HG03342 (cell line): ENCODE results near the gene IFIT1.
"Not testable (repeated sequence)": the region's sequence is repeated elsewhere in the genome, so short reads cannot be mapped to it uniquely, and the experiment has no call there.

Source experiments
- ATAC-seq: cut with Tn5 transposase; IDR thresholded peaks from one replicate; pipeline ENCODE4 v1.9.1; 2021; ENCODE audit warnings: mild to moderate bottlenecking, moderate library complexity; ENCODE audit not compliant: unreplicated experiment

Gene IFIT1

DNA sequence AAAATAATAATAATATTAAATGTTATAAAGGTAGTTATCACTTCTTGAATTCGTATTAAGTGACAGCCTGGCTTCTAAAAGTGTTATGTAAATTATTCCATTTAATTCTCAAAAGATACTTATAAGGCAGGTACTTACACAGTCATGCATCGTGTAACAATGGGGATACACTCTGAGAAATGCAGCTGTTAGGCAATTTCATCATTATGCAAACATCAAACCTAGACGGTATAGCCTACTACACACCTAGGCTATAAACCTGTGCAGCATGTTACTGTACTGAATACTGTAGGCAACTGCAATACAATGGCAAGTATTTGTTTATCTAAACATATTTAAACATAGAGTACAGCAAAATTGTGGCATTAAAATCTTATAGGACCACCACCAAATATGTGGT is 1.5 kb downstream of the IFIT1 start:
- no peak for ATAC-seq

GRCh38 chr10:89395141-89395540 is 2.7 kb downstream of the IFIT1 start:
- ATAC-seq, result no peak

- no peak for ATAC-seq
Observed at GRCh38 chr10:89398003-89398749, 5.8 kb downstream of the IFIT1 start.

DNA sequence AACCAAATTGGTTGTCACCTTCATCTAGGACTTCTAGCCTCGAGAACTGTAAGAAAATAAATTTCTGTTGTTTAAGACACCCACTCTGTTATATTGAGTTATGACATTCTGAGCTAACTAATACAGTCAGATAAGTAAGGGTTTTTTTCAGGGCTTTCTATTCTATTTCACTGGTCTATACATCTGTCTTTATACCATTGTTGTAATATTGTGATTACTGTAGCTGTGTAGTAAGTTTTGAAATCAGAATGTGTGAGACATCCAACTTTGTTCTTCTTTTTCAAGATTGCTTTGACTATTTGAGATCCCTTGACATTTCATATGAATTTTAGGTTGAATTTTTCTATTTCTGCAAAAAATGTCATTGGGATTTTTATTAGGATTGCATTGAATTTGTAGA is 7.5 kb downstream of the IFIT1 start:
- no peak for ATAC-seq

DNA sequence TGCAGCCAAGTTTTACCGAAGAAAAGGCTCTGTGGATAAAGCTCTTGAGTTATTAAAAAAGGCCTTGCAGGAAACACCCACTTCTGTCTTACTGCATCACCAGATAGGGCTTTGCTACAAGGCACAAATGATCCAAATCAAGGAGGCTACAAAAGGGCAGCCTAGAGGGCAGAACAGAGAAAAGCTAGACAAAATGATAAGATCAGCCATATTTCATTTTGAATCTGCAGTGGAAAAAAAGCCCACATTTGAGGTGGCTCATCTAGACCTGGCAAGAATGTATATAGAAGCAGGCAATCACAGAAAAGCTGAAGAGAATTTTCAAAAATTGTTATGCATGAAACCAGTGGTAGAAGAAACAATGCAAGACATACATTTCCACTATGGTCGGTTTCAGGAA is 10.6 kb downstream of the IFIT1 start:
- no peak for ATAC-seq

DNA sequence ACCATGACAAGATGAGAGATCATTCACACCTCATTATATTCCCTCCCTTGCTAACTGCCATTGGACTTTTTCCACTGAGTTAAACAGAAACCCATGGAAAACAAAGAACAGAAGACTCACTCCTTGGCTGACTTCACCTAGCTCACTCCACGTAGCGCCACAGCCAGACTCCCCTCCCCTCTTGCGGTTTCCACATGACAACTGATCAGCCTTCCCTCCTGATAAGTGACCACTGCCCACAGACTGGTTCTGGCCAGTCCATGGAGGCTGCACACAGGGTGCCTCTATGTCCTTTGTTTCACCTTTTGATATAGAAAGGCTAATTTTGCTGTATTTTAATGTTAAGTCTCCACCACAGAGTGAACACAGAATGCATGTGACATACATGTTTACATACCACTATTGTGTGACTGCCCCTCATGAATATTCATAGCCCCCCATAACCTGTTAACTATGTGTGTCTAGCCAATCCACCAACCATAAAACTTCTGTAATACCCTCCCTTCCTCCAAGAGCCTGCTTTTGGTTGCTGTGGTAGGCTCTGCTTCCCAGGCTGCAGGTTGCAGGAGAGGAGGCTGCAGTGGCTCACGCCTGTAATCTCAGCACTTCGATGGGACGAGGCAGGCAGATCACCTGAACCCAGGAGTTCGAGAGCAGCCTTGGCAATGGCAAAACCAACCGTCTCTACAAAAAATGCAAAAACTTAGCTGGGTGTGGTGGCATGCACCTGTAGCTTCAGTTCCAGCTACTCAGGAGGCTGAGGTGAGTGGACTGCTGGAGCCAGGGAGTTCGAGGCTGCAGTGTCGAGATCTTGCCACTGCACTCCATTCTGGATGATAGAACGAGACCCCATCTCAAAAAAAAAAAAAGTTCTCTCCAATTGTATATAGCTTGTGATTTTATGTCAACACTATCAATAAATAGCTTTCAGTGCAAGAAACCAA is 12.0 kb downstream of the IFIT1 start:
- ATAC-seq, result no peak

DNA sequence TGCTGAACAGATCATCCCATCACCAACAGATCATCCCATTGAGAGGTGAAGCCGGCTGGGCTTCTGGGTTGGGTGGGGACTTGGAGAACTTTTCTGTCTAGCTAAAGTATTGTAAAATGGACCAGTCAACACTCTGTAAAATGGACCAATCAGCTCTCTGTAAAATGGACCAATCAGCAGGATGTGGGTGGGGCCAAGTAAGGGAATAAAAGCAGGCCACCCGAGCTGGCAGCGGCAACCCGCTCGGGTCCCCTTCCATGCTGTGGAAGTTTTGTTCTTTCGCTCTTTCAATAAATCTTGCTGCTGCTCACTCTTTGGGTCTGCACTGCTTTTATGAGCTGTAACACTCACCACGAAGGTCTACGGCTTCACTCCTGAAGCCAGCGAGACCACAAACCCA is 13.8 kb downstream of the IFIT1 start:
- not testable (repeated sequence) for ATAC-seq

- ATAC-seq, result not testable (repeated sequence)
Observed at GRCh38 chr10:89407792-89408191, 15.4 kb downstream of the IFIT1 start.

DNA sequence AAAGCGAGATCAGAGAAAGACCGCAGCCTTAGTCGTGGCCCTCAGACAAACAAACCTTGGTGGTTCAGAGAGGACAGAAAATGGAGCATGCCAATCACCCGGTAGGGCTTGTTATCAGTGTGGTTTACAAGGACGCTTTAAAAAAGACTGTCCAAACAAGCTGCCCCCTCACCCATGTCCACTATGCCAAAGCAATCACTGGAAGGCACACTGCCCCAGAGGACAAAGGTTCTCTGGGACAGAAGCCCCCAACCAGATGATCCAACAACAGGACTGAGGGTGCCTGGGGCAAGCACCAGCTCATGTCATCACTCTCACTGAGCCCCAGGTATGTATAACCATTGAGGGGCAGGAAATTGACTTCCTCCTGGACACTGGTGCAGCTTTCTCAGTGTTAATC is 16.9 kb downstream of the IFIT1 start:
- not testable (repeated sequence) for ATAC-seq

- not testable (repeated sequence) for ATAC-seq
Observed at GRCh38 chr10:89410551-89410950, 18.1 kb downstream of the IFIT1 start.

GRCh38 chr10:89411135-89411534 is 18.7 kb downstream of the IFIT1 start:
- not testable (repeated sequence) for ATAC-seq

DNA sequence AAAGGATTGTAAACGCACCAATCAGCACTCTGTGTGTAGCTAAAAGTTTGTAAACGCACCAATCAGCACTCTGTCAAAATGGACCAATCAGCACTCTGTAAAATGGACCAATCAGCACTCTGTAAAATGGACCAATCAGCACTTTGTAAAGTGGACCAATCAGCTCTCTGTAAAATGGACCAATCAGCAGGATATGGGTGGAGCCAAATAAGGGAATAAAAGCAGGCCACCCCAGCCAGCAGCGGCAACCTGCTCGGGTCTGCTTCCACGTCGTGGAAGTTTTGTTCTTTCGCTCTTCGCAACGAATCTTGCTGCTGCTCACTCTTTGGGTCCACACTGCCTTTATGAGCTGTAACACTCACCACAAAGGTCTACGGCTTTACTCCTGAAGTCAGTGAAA is 19.9 kb downstream of the IFIT1 start:
- not testable (repeated sequence) for ATAC-seq

DNA sequence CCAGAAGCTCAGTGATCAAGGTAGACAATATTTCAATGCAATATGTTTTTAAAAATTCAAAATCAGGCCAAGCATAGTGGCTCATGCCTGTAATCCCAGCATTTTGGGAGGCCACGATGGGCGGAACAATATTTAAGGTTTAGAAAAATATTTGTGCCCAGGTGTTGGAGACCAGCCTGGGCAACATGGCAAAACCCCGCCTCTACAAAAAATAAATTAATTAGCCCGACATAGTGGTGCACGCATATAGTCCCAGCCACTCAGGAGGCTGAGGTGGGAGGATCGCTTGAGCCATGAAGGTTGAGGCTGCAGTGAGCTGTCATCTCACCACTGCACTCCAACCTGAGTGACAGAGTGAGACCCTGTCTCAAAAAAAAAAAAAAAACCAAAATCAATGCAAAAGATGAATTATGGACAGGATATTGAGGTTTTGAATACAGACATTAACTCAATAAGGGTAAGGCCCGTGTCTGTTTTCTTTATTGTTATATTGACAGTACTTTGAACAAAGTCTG is 21.0 kb downstream of the IFIT1 start:
- no peak for ATAC-seq

- peak; percentile 80 for ATAC-seq
Observed at GRCh38 chr10:89414146-89414878, 21.9 kb downstream of the IFIT1 start, which contains the start of gene IFIT5. TSS of gene IFIT5 (plus strand) at chr10:89414568. CDS start at chr10:89414799, 231 bp downstream.

DNA sequence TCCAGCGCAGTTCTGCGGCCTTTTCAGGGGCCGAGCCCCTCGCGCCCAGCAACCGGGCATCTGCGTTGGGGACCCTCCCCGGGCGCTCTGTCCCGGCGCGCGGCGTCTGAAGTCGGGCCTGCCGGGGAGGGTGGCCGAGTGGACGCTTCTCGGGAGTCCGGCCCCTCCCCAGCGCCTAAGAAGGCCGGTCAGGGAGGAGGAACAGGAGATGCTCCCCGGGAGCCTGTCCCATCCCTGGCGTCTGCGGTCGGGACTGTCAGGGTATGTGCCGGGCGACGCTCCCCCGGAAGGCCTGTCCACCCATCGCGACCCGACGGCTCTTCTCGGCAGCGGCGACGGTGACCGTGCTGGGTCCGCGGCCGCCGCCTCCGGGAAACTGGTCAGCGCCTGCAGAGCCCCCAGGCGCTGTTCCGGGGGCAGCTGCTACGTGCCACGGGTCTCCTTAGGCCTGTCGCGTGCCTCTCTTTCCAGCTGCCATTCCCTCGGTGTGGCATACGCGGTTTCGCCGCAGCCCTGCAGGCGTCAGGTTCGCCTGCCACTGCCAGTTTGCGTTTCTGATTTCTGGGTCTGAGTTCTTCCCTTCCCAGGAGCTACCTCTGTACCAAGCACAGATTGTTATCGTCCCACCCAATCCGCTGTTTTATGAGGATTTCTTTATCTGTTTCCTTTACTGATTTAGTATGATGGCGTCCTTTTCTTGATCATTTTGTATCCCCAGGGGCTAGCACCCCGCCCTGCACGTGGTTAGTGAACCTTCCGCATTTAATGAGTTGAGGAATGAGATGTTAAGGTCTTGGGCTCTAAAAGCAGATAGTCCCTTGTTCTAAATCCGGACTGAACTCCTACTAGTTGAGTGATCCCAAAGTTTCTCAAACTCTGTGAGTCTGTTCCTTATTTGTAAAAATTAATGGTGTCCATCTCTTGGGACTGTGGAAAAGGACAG is 22.7 kb downstream of the IFIT1 start:
- ATAC-seq, result peak; percentile 32

GRCh38 chr10:89416465-89416864 is 24.0 kb downstream of the IFIT1 start:
- ATAC-seq, result no peak

DNA sequence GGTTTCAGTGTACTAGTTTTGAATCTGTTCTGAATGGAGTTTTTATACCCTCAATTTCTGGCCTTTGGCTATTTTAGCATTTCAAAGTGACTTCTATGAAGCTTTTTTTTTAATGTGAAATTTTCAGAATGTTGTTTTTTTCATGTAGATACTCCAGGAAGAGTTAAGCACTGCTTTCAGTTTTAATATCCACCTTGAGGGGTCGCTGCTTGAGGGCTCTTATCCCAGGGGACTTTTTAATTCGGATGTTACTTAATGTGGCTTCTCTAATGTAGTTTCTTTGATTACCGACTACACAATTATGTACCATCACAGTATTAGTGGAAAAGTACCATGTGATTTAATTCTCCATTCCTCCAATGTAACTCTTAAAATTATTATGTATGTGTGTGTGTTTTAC is 27.1 kb downstream of the IFIT1 start:
- ATAC-seq, result no peak

- ATAC-seq, result no peak
Observed at GRCh38 chr10:89421018-89421476, 28.6 kb downstream of the IFIT1 start.

DNA sequence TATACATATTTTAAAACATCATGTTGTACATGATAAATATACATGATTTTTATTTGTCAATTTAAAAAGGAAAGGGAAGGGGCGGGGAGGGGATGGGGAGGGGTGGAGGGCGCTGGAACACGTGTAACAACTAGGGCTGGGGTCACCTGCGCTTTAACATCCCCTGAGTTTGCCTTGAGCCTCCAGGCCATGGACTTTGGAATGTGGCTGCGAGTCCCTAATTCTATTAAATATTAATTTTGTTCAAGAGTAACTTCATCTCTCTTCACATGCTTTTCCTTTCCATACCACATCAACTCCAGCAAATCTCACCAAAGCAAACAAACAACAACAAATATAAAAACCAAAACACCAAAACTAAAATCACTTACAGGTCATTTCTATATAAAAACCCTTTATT is 32.6 kb downstream of the IFIT1 start:
- ATAC-seq, result no peak
